NCI-H1417 (cell line): Measurements from ENCODE around the gene ATM.
"Not testable (repeated sequence)": the region's sequence is repeated elsewhere in the genome, so short reads cannot be mapped to it uniquely, and the experiment has no call there.

Experiments used
- DNase-seq, 3 experiments: peaks; one replicate each; lab custom pipeline; 2025; lab: John Stamatoyannopoulos, UW

The ATM gene

DNA sequence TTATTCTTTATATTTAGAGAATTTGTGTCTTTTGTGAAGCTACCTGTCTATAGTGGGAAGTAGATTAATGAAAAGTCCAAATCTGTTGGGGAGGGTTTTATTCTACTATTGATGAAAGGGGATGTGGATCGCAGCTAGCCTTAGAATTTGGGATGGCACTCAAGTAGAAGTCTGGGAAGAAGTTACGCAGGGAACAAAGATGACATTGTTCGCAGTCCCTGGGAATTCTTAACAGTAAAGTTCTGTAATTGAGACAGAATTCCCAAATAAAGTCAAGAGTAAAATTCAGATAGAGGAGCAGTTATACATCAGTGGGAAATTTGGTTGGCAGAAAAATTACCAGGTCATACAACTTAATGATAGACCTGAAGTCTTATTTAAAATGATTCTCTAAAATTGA, 64.1 kb downstream of the ATM start:
- no peak for DNase-seq

DNA sequence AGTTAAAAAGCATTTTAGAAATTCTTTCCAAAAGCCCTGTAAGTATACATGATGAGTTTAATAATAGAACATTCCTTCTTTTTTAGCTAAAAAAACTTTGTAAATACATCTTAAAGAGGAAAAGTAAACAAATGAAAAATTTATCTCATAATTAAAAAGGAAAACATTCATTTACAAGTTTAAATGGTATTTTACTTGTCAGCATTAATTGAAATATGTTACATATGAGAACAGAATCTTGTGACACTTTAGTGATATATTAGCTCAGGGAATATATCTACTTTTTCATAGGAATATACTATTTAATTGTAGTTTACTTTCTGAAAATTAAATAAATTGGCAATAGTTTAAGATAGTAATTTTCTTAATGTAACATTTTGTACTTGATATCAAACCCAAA, 66.2 kb downstream of the ATM start:
- DNase-seq = not testable (repeated sequence)

DNA sequence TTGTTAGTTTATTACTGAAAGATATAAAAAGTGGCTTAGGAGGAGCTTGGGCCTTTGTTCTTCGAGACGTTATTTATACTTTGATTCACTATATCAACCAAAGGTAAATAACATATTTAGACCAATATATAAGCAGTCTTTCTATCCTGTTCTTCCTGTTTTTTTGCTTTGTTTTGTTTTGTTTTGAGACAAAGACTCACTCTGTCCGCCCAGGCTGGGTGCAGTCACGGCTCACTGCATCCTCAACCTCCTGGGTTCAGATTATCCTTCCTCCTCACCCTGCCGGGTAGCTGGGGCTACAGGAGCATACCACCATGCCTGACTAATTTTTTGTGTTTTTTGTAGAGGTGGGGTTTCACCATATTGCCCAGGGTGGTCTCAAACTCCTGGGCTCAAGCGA, 66.8 kb downstream of the ATM start:
- peak in 1 of 3 experiments; percentile 13 for DNase-seq

DNA sequence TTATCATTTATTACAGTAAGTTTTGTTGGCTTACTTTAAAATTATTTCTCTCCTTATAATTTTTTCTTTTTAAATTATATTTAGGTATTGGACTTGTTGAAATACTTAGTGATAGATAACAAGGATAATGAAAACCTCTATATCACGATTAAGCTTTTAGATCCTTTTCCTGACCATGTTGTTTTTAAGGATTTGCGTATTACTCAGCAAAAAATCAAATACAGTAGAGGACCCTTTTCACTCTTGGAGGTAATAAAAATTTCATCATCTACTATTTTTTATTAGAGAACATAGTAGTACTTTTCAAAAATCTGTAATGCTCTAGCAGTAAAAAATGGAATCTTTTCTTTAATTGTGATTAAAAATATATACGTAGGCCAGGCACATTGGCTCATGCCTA, 70.4 kb downstream of the ATM start:
- no peak for DNase-seq

DNA sequence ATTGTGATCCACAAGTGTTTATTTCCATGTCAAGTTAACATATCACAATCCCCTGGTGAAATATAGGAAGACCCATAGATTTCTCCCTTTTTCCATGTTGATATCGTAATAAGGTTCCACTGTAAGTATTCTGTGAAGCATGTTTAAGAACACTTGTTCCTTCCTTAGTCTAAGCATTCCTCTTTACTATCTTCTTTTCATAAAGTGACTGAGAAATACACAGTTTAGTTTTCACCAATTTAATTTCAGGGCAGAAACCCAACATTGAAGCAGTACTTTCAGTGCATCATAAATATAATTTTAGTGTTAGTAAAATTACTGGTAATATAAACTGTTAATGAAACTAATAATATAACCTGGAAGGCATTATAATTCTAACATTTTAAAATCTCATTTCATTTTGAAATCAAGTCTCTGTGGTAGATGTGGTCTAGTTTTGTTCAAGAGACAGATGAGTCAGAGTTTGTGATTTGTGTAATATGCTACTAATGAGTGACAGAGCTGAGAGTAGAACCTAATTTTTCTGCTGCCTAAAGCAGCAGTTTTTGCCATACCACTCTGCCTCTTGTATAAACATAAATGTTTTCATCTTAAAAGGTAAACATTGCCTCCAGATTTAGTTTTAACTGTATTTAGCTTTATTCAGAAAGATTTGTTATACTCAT, 79.4 kb downstream of the ATM start:
- no peak for DNase-seq

DNA sequence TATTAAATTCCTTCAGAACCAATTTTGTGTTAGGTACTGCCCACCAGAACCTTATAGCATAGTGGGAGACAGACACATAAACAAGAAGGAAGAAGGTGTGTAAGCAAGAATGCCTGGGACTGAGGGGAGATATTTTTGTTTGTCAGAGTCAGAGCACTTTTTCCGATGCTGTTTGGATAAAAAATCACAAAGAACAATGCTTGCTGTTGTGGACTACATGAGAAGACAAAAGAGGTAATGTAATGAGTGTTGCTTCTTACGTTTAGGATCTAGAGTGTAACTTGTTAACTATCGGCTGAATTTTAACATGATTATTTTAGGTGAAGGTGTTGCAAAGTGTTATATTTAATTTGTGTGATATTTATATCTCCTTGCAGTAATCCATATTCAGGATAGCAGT, 84.9 kb downstream of the ATM start:
- no peak for DNase-seq

DNA sequence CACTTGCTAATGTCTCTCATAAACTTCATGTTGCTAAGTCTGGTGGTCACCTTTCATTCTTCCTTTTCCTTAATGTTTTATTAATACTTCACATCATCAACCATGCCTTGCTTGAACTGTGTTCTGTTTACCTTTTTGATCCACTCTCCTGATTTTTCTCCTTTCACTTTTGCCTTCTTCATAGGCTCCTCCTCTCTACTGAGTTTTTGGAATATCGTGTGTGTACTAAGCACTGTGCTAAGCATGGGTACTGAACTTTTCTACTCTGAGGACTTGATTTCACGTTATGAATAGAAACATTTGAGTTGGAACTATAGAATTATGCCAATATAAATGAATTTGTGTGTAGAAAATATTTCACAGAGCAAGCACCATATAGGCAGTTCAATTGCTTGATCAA, 90.6 kb downstream of the ATM start:
- DNase-seq = no peak

DNA sequence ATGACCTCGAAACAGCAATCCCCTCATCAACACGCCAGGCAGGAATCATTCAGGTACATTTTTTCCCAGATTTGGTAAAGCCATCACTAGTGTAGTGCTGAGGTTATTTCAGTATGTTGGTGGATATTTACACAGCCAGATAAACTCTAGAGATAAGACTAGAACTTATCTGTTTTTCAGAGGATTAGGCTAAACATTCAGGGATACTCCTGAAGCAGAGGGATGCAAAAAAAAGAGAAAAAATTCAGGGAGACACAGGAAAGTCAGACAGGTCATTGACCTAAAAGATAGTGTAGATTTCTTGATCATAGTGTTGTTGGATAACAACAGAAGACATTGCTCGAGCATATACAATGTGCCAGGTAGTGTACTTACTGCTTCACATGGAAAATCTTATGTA, 93.2 kb downstream of the ATM start:
- DNase-seq = no peak

DNA sequence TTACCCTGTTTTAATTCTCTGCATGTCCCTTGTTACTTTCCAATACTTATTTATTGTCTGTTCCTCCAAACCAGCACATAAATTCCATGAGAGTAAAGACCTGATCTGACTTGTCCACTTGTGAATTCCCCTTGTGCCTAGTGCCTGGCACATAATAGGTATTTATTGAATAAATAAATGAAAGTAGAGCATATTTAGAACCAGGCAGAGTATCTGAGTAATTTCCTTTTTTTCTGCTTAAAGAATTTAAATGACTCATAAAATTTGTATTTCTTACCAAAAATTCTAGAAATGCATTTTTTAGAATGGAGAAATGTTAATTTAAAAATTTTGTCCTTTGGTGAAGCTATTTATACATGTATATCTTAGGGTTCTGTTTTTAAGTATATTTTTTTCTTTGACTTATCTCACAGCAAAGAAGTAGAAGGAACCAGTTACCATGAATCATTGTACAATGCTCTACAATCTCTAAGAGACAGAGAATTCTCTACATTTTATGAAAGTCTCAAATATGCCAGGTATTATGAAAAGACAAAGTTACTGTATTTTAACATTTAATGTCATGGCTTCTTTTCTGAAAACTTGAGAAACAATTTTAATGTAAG, 96.8 kb downstream of the ATM start:
- DNase-seq = no peak

DNA sequence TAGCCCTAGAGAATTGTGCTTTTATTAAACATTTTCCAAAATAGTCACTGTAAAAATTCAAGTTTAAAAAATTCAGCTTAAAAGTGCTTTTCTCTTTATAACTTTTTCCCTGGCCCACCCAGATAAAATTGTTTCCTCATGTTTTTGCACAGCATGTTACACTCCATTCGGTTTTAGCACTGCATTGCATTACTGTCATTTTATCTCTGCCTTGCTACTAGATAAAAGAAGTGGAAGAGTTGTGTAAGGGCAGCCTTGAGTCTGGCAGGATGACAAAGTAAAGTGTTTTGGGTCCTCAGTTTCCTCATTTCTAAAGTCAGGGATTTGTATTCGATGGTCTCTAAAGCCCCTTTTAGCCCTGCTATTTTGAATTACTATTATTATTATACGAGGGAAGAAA, 99.8 kb downstream of the ATM start:
- no peak for DNase-seq

DNA sequence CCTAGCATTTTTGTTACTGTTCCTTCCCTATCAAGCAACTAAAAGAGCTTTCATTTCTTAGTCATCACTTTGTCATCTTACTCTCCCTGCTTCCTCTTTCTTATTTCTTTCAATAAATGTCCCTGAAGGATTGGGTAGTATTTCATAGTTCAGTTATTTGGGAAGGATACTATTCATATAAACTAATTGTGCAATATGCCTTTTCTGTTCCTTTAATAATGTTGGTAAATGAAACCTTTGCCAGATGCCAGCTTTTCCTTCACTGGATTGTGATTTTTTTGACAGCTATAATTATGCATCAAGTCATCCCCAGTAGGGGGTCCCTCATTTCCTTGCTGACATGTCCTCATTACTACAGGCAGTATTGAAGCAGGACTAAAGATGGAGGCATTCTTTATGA, 101.7 kb downstream of the ATM start:
- DNase-seq = peak in 2 of 3 experiments; percentile 73 to 91

DNA sequence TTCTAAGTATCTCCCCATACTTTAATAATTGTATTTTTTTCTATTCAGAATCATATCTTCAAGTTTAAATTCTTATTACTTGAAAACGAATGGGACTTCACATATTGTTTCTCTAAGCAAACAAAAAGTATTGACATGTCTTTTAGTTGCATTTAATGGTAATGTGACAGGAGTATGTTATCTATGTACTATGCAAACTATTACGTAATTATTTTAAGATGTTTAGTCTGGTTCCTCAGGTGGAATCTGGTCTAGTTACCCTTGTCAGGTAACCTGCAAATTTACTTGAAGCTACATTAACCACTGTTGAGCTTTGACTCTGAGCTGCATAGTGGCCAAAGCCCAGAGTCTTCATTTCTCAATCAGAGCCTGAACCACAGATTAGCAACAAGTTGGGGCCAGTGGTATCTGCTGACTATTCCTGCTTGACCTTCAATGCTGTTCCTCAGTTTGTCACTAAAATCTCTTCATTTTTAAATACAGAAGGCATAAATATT, 110.6 kb downstream of the ATM start:
- DNase-seq = no peak

DNA sequence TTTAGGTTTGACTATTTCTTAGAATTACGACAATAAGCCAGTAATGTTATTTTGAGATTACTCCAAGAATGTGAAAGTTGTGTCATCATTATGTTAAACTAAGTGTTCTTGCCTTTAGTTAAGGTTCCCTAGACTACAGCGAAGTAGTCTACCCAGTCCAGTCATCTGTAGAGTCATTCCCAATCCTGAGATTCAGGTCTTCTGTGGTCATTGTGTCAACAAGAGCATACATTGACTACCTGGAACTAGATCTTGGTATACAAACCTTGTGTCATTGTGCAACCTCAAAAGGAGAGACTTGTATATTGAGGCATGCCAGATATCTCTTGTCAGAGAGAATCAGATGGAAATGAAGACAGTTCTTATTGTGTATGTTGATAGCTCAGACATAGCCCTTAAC, 115.9 kb downstream of the ATM start:
- DNase-seq = no peak

DNA sequence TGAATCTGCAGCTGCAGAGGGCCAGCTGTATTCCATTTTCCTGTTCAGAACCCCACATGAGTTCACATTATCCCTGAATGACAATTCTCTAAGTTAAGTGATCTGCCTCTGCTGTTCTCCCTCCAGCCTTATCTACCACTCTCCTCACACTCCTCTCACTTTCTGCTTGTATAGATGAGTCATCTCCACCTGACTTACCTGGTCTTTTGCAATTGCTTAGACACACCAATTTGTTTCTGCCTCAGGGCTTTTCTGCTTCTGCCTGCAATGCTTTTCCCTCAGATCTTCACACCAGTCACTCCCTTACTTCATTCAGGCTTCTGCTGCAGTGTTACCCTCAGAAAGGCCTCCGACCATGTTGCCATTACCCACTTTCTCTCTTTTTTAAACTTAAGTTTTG, 118.1 kb downstream of the ATM start:
- DNase-seq = peak in 1 of 3 experiments; percentile 34

DNA sequence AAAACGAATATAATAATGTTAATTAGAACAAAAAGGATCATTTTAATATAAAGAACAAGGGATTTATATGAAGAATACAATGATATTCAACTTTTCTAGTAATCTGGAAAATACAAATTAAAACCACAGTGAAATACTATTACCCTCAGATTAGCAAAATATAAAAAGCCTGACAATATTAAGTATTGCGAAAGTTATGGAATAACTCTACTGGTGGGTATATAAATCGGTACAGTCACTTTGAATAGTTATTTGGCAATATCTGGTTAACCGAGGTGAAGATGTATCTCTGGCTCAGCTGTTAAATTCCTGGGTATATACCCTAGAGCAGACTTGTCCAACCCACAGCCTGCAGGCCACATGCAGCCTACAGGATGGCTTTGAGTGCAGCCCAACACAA, 118.8 kb downstream of the ATM start:
- no peak for DNase-seq

DNA sequence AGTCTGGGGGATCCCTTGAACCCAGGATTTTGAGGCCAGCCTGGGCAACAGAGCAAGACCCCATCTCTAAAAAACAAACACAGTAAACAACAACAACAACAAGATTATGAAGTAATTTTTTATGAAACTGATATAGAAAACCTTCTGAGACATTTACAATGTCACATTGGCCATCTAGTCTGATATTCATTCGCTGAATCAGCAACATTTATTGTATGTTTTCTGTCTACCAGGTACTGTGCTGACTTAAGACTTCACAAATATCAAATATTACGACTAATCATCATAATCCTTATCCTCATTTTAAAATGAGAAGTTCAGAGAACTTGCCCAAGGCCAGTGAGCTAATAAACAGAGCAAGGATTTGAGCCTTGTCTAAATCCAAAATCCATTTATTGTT, 120.8 kb downstream of the ATM start:
- DNase-seq = no peak

DNA sequence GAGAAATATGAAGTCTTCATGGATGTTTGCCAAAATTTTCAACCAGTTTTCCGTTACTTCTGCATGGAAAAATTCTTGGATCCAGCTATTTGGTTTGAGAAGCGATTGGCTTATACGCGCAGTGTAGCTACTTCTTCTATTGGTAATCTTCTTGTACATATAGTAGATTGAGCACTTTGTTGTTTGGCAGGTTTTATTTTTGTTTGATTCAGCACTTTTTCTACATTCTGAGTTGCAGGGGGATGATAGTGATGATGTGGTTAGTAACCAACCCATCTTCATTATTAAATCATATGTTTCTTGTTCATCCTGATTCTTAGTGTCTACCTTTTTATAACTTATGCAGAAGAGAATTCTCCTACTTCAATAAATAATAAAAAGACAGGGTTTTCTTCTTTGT, 122.9 kb downstream of the ATM start:
- DNase-seq = no peak

DNA sequence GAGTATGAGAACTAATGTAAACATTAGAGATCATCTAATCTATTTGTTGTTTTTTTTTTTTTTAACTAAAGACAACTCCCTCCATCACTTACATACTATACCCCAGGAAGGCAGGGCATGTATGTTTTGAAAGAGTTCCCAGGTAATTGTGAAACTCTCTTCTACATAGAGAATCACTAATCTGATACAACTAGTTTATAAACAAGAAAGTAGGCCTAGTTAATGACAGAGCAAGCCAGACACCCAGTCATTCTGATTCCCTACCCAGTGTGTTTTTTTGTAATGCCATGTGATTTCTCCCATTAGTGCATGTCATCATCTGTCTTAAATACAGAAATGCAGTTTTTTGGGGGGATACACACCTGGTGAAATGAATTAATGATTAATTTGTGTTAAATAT, 123.6 kb downstream of the ATM start:
- no peak for DNase-seq

DNA sequence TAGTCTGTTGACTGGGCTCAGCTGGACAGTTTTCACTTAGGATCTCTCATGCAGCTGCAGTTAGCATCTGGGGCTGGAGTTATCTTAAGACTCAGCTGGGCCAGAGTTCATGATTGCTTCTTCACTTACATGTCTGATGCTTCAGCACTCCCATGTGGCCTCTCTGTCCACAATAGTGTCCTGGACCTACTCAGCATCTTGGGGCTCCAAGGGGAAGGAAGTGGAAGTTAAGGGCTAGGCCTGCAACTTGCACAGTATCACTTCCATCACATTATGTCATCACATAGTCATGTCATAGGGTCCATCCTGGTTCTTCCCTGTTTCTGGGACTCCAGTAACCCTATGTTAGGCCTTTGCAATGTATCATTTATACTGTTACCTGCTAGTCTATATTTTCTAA, 128.6 kb downstream of the ATM start:
- DNase-seq = no peak

DNA sequence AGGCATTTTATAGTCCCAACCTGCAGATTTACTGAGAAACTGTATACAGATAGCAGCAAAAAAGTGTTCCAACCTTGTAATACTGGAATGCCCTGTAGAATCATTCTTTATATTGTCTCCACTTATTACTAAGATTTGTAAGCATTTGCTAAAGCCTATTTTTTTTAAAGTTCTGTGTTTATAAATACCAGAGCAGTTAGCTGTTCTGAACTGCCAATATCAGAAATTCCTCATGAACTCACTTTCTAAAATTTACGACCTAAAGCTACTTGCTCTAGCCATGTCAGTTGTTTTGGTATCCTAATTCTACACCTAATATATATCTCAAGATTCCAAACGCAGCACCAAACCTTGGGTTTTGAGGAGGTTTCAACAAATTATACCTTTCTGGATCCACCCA, 141.3 kb downstream of the ATM start:
- DNase-seq = no peak

DNA sequence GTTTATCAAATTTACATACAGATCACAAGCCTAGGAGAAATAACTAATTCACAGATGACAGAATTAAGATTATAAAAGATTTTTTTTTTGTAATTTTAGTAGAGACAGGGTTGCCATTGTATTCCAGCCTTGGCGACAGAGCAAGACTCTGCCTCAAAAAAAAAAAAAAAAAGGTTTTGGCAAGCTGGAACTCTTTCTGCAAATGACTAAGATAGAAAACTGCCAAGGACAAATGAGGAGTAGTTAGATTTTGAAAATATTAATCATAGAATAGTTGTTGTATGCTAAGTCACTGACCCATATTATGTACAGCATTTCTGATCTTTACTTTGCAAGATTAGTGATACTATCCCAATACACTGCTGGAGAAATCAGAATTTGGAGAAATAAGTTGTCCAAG, 145.3 kb downstream of the ATM start:
- DNase-seq = no peak

DNA sequence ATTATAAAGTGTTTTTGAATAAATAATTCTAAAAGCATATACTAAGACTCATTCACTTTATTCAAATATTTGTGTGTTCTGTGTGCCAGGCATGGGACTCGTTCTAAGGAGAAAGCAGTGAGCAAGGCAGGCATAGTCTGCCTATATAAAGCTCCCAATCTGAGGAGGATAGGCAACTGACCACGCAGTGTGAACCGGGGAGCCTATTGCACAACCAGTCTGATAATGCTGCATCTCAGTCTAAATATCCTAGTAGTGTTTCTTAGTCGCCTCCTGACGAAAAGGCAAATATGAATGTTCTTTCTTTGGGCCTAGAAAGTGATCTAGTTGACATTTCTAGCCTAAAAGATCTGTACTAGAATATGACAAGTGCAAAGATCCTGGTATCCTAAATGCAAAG, 146.2 kb downstream of the ATM start:
- no peak for DNase-seq

DNA sequence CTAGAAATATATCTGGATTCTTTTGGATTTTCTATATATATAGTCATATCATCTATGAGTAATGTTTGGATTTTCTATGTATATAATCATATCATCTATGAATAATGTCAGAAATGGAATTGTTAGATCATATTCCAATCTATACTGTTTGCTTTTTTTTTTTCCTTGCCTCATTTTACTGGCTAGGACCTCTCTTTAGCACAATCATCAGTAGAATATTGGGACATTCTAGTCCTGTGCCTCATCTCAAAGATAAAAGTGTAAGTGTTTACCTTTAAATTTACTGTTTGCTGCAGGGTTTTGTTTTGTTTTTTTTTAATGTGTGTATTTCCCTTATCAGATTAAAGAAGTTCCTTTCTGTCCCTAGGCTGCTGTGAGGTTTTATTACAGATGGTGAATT, 147.4 kb downstream of the ATM start:
- no peak for DNase-seq

DNA sequence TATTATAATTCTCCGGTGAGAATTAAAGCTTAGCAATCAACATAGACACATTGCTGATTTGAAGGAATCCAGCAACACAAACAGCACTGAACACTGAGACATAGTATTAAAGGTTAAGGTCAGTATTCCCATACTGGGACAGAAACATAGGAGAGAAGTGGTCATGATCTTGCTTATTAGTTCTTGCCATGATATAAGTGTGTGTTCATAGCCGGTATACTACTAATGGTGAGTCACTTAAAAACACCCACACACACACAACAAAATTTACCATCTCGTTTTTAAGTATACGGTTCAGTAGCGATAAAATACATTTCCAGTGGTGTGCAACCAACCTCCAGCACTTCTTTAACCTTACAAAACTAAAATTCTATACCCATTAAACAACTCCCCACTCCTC, 148.1 kb downstream of the ATM start:
- no peak for DNase-seq
